ENCODE measurements around the gene MYOF.

The MYOF gene

DNA sequence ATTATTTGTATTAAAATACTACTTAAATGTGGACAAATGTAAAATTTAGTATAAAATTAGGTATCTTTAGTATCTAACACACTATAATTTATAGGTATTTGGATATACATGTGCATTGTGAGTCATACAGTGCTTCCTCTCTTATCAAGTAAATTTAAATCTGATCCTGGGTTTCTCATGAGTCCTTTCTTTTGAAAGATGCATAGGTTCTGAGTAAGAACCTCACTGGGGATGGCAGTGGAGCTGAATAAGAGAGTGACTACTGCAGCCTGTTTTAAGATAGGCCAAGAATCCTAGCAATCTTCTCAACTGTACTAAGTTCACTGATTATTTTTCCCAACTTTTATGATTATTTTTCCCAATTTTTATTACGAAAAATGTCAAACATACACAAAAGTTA, 30.4 kb upstream of the MYOF start:
- POLR2A ChIA-PET = no interaction called here
- CTCF ChIA-PET = interaction anchor here (0.9 to 11.0 kb wide), 9 partner anchors 9 to 627 kb away, joined by 3 to 150 read pairs (median 7); partner anchors contain the start of genes CEP55 and MYOF
- no peak for DNase-seq (ENCODE audit: extremely low spot score)

DNA sequence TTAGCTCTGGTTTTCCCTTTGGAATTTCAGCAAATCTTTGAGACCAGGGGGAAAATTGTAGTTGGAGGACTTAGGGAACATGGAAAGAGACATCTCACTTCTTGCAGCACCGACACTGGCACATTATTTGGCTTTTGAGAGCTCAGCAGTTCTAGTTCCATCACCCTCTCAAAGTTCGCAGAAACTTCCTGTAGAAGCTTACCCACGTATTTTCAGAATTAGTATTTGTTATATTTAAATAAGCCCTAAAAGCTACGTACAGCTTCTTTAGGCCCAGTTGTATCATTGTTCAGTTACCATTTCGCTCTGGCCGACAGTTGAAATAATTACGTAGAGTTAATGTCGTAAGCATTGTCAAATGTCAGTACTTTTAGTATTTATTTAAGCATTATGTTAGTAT, 27.7 kb upstream of the MYOF start:
- ChIA-PET CTCF (interaction anchor here (1.0 to 11.0 kb wide), 6 partner anchors 10 to 667 kb away, joined by 3 to 150 read pairs (median 9); partner anchors contain the start of genes CEP55 and MYOF), POLR2A (no interaction called here)
- TF ChIP-seq, protein P1, sequence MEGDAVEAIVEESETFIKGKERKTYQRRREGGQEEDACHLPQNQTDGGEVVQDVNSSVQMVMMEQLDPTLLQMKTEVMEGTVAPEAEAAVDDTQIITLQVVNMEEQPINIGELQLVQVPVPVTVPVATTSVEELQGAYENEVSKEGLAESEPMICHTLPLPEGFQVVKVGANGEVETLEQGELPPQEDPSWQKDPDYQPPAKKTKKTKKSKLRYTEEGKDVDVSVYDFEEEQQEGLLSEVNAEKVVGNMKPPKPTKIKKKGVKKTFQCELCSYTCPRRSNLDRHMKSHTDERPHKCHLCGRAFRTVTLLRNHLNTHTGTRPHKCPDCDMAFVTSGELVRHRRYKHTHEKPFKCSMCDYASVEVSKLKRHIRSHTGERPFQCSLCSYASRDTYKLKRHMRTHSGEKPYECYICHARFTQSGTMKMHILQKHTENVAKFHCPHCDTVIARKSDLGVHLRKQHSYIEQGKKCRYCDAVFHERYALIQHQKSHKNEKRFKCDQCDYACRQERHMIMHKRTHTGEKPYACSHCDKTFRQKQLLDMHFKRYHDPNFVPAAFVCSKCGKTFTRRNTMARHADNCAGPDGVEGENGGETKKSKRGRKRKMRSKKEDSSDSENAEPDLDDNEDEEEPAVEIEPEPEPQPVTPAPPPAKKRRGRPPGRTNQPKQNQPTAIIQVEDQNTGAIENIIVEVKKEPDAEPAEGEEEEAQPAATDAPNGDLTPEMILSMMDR (IDR thresholded peaks at IDR 0.05; ENCODE audit: control extremely low read depth, extremely low read depth, low read depth, missing control alignments) = no peak
- no peak for DNase-seq (ENCODE audit: extremely low spot score)

More for the DNA sequence above, 30.4 kb upstream of the MYOF start:
- TF ChIP-seq, protein P1 (IDR thresholded peaks at IDR 0.05; ENCODE audit: control extremely low read depth, extremely low read depth, low read depth, missing control alignments) = no peak

DNA sequence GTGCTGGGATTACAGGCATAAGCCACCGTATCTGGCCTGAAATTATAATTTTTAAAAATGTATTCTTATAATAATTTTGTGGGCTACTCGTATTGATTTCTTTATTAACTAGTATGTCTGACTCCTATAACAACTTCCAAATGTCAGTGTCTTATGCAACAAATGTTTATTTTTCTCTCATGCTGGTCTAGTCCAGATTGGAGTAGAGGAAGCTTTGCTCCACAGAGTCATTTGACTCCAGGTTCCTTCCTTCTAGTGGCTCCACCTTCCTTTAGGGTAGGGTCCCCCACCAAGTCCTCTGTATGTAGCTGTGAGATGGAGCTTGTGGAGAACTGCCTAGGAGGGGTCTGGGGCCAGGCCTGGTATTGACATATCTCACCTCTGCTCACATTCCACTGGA, 22.9 kb upstream of the MYOF start:
- no peak for DNase-seq (ENCODE audit: extremely low spot score)
- ChIA-PET CTCF (interaction anchor here (1.6 to 6.4 kb wide), 4 partner anchors 7 to 129 kb away, joined by 5 to 45 read pairs (median 41); partner anchors contain the start of gene MYOF), POLR2A (no interaction called here)
- TF ChIP-seq, protein P1 (IDR thresholded peaks at IDR 0.05; ENCODE audit: control extremely low read depth, extremely low read depth, low read depth, missing control alignments) = no peak

DNA sequence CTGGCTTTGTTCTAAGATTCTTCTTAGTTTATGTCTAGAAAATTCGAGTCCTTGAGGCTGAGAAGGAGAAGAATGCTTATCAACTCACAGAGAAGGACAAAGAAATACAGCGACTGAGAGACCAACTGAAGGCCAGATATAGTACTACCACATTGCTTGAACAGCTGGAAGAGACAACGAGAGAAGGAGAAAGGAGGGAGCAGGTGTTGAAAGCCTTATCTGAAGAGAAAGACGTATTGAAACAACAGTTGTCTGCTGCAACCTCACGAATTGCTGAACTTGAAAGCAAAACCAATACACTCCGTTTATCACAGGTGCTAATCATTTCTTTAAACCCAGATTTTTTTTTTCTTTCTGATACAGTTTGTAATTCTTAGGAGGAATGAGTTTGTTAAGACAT, 20.9 kb upstream of the MYOF start:
- ChIA-PET CTCF (interaction anchor here (1.4 to 6.4 kb wide), 5 partner anchors 9 to 127 kb away, joined by 3 to 45 read pairs (median 38); partner anchors contain the start of gene MYOF), POLR2A (interaction anchor here (0.6 kb wide), 1 partner anchor 10 kb away, joined by 3 read pairs; no protein-coding TSS in a partner anchor)
- peak; percentile 25 for DNase-seq (ENCODE audit: extremely low spot score)

DNA sequence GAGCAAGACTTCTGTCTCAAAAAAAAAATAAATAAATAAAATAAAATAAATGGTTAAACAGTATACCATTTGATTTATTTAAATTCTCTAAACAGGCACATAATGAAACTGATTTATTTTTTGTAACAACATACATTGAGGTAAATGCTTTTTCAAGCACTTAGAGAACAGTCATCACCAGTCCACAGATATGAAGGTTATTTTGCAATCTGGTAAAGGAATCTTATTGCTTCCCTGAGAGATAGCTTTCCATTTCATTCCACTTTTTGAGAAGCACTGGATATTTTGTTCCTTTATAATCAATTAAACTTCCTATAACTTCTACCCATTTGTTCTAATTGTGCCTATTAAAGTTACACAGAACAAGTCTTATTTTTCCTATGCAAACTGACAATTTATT, 19.5 kb upstream of the MYOF start:
- TF ChIP-seq, protein P1 (IDR thresholded peaks at IDR 0.05; ENCODE audit: control extremely low read depth, extremely low read depth, low read depth, missing control alignments) = no peak
- POLR2A ChIA-PET = no interaction called here
- CTCF ChIA-PET = interaction anchor here (1.3 to 6.4 kb wide), 5 partner anchors 9 to 125 kb away, joined by 4 to 45 read pairs (median 38); partner anchors contain the start of gene MYOF
- DNase-seq (ENCODE audit: extremely low spot score) = no peak

More for the DNA sequence above, 20.9 kb upstream of the MYOF start:
- TF ChIP-seq, protein P1 (IDR thresholded peaks at IDR 0.05; ENCODE audit: control extremely low read depth, extremely low read depth, low read depth, missing control alignments) = no peak

DNA sequence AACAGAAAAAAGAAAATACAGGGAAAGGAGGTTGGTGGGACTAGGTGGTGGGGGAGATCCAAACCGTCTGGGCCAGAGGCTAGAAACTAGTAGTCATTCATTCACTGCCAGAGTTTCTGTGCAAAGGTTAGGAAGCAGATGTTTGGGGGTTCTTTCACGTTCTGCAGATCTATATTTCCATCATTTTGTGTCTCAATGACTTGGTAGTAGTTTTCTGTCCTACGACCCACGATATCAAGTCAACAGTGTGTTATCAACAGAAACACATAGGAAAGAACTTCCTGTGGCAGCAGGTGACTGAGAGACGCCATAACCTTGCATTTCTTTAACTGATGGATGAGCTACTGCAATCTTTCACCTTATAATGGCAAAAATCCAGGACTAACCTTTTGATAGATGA, 16.0 kb upstream of the MYOF start:
- DNase-seq (ENCODE audit: extremely low spot score) = no peak

More for the DNA sequence above, 16.0 kb upstream of the MYOF start:
- ChIA-PET POLR2A (no interaction called here), CTCF (interaction anchor here (0.6 kb wide), 1 partner anchor 122 kb away, joined by 3 read pairs; no protein-coding TSS in a partner anchor)
- TF ChIP-seq, protein P1 (IDR thresholded peaks at IDR 0.05; ENCODE audit: control extremely low read depth, extremely low read depth, low read depth, missing control alignments) = no peak

All from GM10248 (cell line).